BLaER1 treated with 17β-estradiol and CSF1 and Interleukin-3, amounts not matched to agents 10 nM and 100 nM (cell line): ENCODE results near the gene ENO1.
"Not testable (repeated sequence)": the region's sequence is repeated elsewhere in the genome, so short reads cannot be mapped to it uniquely, and the experiment has no call there.

Source experiments
- H3K27ac ChIP-seq, 11 experiments: shearing (Covaris generic); formaldehyde crosslinking; 2 replicates each; pipeline ENCODE4 v1.8.1; 2022
- H3K27me3 ChIP-seq, 11 experiments: shearing (Covaris generic); formaldehyde crosslinking; 2 replicates each; pipeline ENCODE4 v1.8.1; 2022
- H3K36me3 ChIP-seq, 11 experiments: shearing (Covaris generic); formaldehyde crosslinking; 2 replicates each; pipeline ENCODE4 v1.8.1; 2022
- H3K4me1 ChIP-seq, 10 experiments: shearing (Covaris generic); formaldehyde crosslinking; 2 replicates each; pipeline ENCODE4 v1.8.1; 2022
- H3K4me2 ChIP-seq, 11 experiments: shearing (Covaris generic); formaldehyde crosslinking; 2 replicates each; pipeline ENCODE4 v1.8.1; 2022
- H3K4me3 ChIP-seq, 10 experiments: shearing (Covaris generic); formaldehyde crosslinking; 2 replicates each; pipeline ENCODE4 v1.8.1; 2022
- H3K9ac ChIP-seq, 11 experiments: shearing (Covaris generic); formaldehyde crosslinking; 2 replicates each; pipeline ENCODE4 v1.8.1; 2022
- H3K9me3 ChIP-seq, 11 experiments: shearing (Covaris generic); formaldehyde crosslinking; replicated peaks in 1 of 11; 2 replicates each; pipeline ENCODE4 v1.8.1; 2022
- H4K20me1 ChIP-seq, 11 experiments: shearing (Covaris generic); formaldehyde crosslinking; 2 replicates each; pipeline ENCODE4 v1.8.1; 2022
- Cebpa-rat ChIP-seq, 11 experiments: shearing (Covaris generic); IDR thresholded peaks; 2 replicates each; pipeline ENCODE4 v1.8.1; 2022

Gene ENO1

DNA sequence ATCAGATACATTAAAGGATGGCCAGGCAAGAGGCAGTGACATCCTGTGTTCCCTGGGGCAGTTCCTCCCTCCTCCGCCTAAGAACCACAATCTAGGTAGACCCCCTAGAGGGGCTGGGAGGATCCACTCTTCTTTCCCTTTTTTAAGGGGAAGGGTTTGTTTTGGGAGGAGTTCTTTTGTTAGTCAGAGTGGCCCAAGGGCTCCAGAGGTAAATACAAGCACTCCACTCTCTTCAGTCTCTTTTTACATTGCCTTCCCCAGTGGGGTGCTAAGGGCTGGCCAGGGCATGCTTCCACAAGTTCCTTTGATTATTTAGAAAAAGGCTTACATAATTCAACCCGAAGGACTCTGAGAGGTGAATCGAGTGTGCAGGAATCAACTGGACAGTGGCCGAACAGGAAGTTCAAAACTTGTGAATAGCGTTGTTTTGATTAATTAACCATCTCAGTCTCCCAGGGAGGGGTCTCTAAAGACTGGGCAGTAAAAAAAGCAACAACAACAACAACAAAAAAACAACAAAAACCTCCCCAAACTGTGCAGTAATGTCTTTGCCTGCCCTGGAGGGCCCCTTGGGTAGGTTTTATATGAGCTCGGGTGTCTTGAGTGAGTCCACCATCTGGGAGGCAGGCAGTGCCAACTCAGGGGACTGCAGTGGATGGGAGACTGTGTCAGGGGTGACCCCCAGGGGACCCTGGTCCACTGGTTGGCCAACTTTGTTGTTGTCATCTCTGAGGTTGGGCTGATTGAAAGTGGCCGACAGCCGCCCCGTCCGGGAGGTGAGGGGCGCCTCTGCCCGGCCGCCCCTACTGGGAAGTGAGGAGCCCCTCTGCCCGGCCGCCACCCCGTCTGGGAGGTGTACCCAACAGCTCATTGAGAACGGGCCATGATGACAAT lies 33.2 kb upstream of the ENO1 start:
- no peak overlapping the region for H3K27ac ChIP-seq
- H3K4me3 ChIP-seq = no peak overlapping the region; a peak in 1 of 20 replicates
- no peak for TF ChIP-seq Cebpa-rat (IDR thresholded peaks at IDR 0.05)
- peaks cover 11 to 21% (median 15%) of the 10 kb centered on the region in 11 experiments for H3K9me3 ChIP-seq
- H3K4me1 ChIP-seq = peaks cover 6 to 22% (median 17%) of the 10 kb centered on the region in 10 experiments; a peak in 18 of 20 replicates
- H4K20me1 ChIP-seq = no peaks in the 10 kb centered on the region
- no peaks in the 10 kb centered on the region for H3K27me3 ChIP-seq
- no peak overlapping the region for H3K9ac ChIP-seq
- H3K36me3 ChIP-seq = no peaks in the 10 kb centered on the region
- no peak overlapping the region for H3K4me2 ChIP-seq

DNA sequence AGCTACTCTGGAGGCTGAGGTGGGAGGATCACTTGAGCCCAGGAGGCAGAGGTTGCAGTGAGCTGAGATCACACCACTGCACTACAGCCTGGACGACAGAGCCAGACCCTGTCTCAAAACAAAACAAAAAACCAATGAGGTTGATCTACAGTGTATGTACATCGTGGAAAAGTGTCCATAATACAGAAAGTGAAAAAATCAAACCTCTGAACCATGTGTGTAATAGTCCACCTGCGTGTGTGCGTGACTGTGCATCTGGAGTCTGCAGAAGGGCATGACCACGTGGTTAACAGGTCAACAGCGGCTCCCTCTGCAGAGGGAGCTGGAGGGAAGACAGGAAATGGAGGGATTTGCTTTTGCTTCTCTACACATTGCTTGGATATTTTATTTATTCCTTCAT lies 32.4 kb upstream of the ENO1 start:
- no peak overlapping the region for H3K4me2 ChIP-seq
- no peaks in the 10 kb centered on the region for H3K36me3 ChIP-seq
- H3K9ac ChIP-seq = no peak overlapping the region
- no peaks in the 10 kb centered on the region for H3K27me3 ChIP-seq
- H3K4me3 ChIP-seq = no peak overlapping the region
- no peaks in the 10 kb centered on the region for H4K20me1 ChIP-seq
- H3K27ac ChIP-seq = no peak overlapping the region
- TF ChIP-seq Cebpa-rat (IDR thresholded peaks at IDR 0.05) = no peak
- H3K9me3 ChIP-seq = peaks cover 11 to 21% (median 15%) of the 10 kb centered on the region in 11 experiments
- peaks cover 6 to 20% (median 17%) of the 10 kb centered on the region in 10 experiments; a peak in 18 of 20 replicates for H3K4me1 ChIP-seq

GRCh38 chr1:8910331-8910730 lies 31.8 kb upstream of the ENO1 start:
- H3K4me1 ChIP-seq = peaks cover 6 to 14% (median 12%) of the 10 kb centered on the region in 10 experiments; a peak in 18 of 20 replicates
- no peaks in the 10 kb centered on the region for H4K20me1 ChIP-seq
- no peak overlapping the region for H3K4me3 ChIP-seq
- H3K27me3 ChIP-seq = no peaks in the 10 kb centered on the region
- TF ChIP-seq Cebpa-rat (IDR thresholded peaks at IDR 0.05) = no peak
- no peak overlapping the region for H3K4me2 ChIP-seq
- peaks cover 11 to 21% (median 15%) of the 10 kb centered on the region in 11 experiments for H3K9me3 ChIP-seq
- H3K27ac ChIP-seq = no peak overlapping the region
- no peaks in the 10 kb centered on the region for H3K36me3 ChIP-seq
- no peak overlapping the region for H3K9ac ChIP-seq

GRCh38 chr1:8908388-8909151 lies 30.1 kb upstream of the ENO1 start:
- no peak for TF ChIP-seq Cebpa-rat (IDR thresholded peaks at IDR 0.05)
- Histone ChIP-seq H3K27ac (no peak overlapping the region), H4K20me1 (no peaks in the 10 kb centered on the region), H3K9me3 (peaks cover 11 to 18% (median 15%) of the 10 kb centered on the region in 11 experiments), H3K36me3 (no peaks in the 10 kb centered on the region), H3K27me3 (no peaks in the 10 kb centered on the region), H3K4me1 (no peaks in the 10 kb centered on the region), H3K4me2 (no peak overlapping the region), H3K9ac (no peak overlapping the region), H3K4me3 (no peak overlapping the region)

- Histone ChIP-seq H3K4me3 (no peak overlapping the region), H3K4me2 (no peak overlapping the region), H4K20me1 (no peaks in the 10 kb centered on the region)
Measured at GRCh38 chr1:8905582-8906191, 27.2 kb upstream of the ENO1 start.

DNA sequence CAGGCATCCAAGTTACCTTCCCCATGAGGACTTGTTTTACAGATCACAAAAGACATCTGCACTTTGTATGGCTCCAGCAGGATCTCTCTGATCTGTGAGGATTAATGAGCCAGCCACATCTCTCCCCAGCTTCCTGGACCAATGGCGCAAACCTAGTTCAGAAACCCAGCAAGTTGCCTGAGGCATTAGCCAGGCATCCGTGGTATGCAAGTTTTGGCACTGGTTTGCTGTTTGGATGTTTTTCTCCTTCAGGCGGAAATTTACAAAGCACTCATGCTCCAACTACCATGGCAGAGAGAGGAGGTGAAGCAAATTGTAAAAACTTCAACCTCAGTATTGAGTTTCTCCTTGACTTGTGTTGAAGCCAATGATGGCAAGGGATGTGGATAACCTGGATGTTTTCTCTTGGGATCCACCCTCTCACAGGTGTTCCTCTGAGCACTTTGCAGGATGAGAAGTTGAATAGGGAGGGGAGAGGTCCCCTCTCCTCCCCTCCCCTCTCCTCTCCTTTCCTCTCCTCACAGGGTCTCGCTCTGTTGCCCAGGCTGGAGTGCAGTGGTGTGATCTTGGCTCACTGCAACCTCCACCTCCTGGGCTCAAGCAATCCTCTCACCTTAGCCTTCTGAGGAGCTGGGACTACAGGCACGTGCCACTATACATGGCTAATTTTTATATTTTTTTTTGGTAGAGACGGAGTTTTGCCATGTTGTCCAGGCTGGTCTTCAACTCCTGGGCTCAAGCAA lies 25.6 kb upstream of the ENO1 start:
- Histone ChIP-seq H3K9ac (no peak overlapping the region), H3K4me3 (no peak overlapping the region), H3K9me3 (peaks cover under 1 to 6% (median 3%) of the 10 kb centered on the region in 11 experiments; a peak in 16 of 22 replicates), H3K4me1 (0 out of 20 replicates have a peak, but pooled peaks cover 0 to 4% (median 0%) of the 10 kb centered on the region in 10 experiments), H4K20me1 (no peaks in the 10 kb centered on the region), H3K27me3 (no peaks in the 10 kb centered on the region), H3K36me3 (no peaks in the 10 kb centered on the region), H3K4me2 (no peak overlapping the region), H3K27ac (no peak overlapping the region)
- no peak for TF ChIP-seq Cebpa-rat (IDR thresholded peaks at IDR 0.05)

More at GRCh38 chr1:8905582-8906191, 27.2 kb upstream of the ENO1 start:
- Histone ChIP-seq H3K27ac (no peak overlapping the region), H3K9ac (no peak overlapping the region), H3K27me3 (no peaks in the 10 kb centered on the region), H3K36me3 (no peaks in the 10 kb centered on the region), H3K4me1 (no peaks in the 10 kb centered on the region), H3K9me3 (peaks cover 0 to 3% (median under 1%) of the 10 kb centered on the region in 11 experiments; a peak in 11 of 22 replicates)
- no peak for TF ChIP-seq Cebpa-rat (IDR thresholded peaks at IDR 0.05)

DNA sequence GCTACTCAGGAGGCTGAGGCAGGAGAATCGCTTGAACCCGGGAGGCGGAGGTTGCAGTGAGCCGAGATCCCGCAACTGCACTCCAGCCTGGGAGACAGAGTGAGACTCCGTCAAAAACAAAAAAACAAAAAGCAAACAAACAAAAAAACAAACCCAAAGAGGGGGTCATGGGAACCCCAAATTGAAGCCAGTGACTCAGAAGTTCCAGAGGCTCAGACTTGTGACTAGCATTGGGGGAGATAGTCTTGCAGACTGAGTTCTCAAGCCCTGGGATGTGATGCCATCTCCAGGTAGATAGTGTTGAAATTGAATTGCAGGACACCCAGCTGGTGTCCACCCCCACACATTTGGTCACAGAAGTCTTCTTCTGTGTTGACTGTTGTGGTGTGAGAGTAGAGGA lies 24.9 kb upstream of the ENO1 start:
- no peak overlapping the region for H3K9ac ChIP-seq
- no peak overlapping the region for H3K4me2 ChIP-seq
- H3K9me3 ChIP-seq = peaks cover 7 to 12% (median 9%) of the 10 kb centered on the region in 11 experiments; a peak in 21 of 22 replicates

GRCh38 chr1:8902765-8903164 lies 24.3 kb upstream of the ENO1 start:
- Histone ChIP-seq H3K27ac (no peak overlapping the region), H3K4me3 (no peak overlapping the region), H3K9ac (no peak overlapping the region), H3K27me3 (no peaks in the 10 kb centered on the region), H3K4me2 (no peak overlapping the region), H3K36me3 (no peaks in the 10 kb centered on the region), H3K4me1 (0 out of 20 replicates have a peak, but pooled peaks cover 0 to 4% (median 0%) of the 10 kb centered on the region in 10 experiments), H4K20me1 (no peaks in the 10 kb centered on the region), H3K9me3 (peaks cover 14 to 19% (median 16%) of the 10 kb centered on the region in 11 experiments)
- no peak for TF ChIP-seq Cebpa-rat (IDR thresholded peaks at IDR 0.05)

More for the DNA sequence above, 24.9 kb upstream of the ENO1 start:
- no peak for TF ChIP-seq Cebpa-rat (IDR thresholded peaks at IDR 0.05)
- H3K27me3 ChIP-seq = no peaks in the 10 kb centered on the region
- 0 out of 20 replicates have a peak, but pooled peaks cover 0 to 4% (median 0%) of the 10 kb centered on the region in 10 experiments for H3K4me1 ChIP-seq
- H3K4me3 ChIP-seq = no peak overlapping the region
- H4K20me1 ChIP-seq = no peaks in the 10 kb centered on the region
- H3K27ac ChIP-seq = no peak overlapping the region
- H3K36me3 ChIP-seq = no peaks in the 10 kb centered on the region

DNA sequence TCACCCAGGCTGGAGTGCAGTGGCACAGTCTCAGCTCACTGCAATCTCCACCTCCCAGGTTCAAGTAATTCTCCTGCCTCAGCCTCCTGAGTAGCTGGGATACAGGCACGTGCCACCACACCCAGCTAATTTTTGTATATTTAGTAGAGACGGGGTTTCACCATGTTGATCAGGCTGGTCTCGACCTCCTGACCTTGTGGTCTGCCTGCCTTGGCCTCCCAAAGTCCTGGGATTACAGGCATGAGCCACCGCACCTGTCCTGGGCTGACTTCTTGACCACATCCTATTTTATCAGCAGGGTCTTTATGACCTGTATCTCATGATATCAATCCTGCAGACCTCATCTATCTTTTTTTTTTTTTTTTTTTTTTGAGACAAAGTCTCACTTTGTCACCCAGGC lies 22.2 kb upstream of the ENO1 start:
- not testable (repeated sequence) for H4K20me1 ChIP-seq, H3K4me3 ChIP-seq, H3K36me3 ChIP-seq, H3K27ac ChIP-seq, H3K4me2 ChIP-seq, H3K27me3 ChIP-seq, H3K9ac ChIP-seq
- Histone ChIP-seq H3K4me1 (peaks cover 0 to 16% (median 0%) of the 10 kb centered on the region in 10 experiments; a peak in 2 of 20 replicates), H3K9me3 (peaks cover 15 to 21% (median 16%) of the 10 kb centered on the region in 11 experiments)
